IMR-90 (cell line): Measurements from ENCODE around the gene NUMA1. TPM values are rescaled to one million over a fixed set of nuclear protein-coding genes. Genes with fewer than 3 reads are reported as not detected.

Experiments used
- ATAC-seq: fragments of 200-7000 bp; cut with Tn5 transposase; 2 replicates; pipeline ENCODE4 v1.9.1; 2020; ENCODE audit warnings: low read depth, mild to moderate bottlenecking, moderate library complexity
- BruUV-seq: library from RNA; stranded (reverse); fragments of 400-500 nt; replicated peaks from 2 replicates; lab custom pipeline; 2021; lab: Mats Ljungman, UMichigan
- CTCF ChIA-PET: fragments of 300-600 bp; formaldehyde crosslinking; extraction: SDS; loops from one replicate; lab custom pipeline; 2021; ENCODE audit warnings: antibody characterized with exemption; lab: Yijun Ruan, JAX
- POLR2A ChIA-PET: fragments of 300-600 bp; sonication (Branson Sonifier 250); formaldehyde crosslinking; loops from one replicate; lab custom pipeline; 2022; ENCODE audit warnings: antibody characterized with exemption; ENCODE audit not compliant: unreplicated experiment; lab: Charles Lee
- DNase-seq: peaks from one replicate; pipeline ENCODE4 v3.0.0; 2013
- H2AFZ ChIP-seq: replicated peaks from 2 replicates; pipeline ENCODE3; 2013; ENCODE audit warnings: low read length, mild to moderate bottlenecking; ENCODE audit not compliant: poor library complexity
- H2AK5ac ChIP-seq: 2 replicates; pipeline ENCODE4 v1.6.1; 2013; ENCODE audit warnings: low read depth, low read length, inconsistent platforms
- H2AK9ac ChIP-seq: replicated peaks from 2 replicates; pipeline ENCODE3; 2013; ENCODE audit warnings: mild to moderate bottlenecking, low read depth, low read length, moderate library complexity; ENCODE audit not compliant: poor library complexity
- H2BK120ac ChIP-seq: 2 replicates; pipeline ENCODE4 v1.6.1; 2013; ENCODE audit warnings: low read depth, low read length, inconsistent platforms
- H2BK15ac ChIP-seq: 3 replicates; pipeline ENCODE4 v1.6.1; 2013; ENCODE audit warnings: low read depth, low read length, inconsistent platforms
- H2BK20ac ChIP-seq: 2 replicates; pipeline ENCODE4 v1.6.1; 2013; ENCODE audit warnings: low read depth, mild to moderate bottlenecking, inconsistent platforms, low read length, moderate library complexity
- H2BK5ac ChIP-seq: 2 replicates; pipeline ENCODE4 v1.6.1; 2013; ENCODE audit warnings: mild to moderate bottlenecking, low read depth, low read length, inconsistent platforms; ENCODE audit not compliant: poor library complexity, severe bottlenecking
- H3K14ac ChIP-seq: replicated peaks from 2 replicates; pipeline ENCODE4 v1.6.1; 2013; ENCODE audit warnings: low read depth, low read length, inconsistent platforms
- H3K18ac ChIP-seq: 2 replicates; pipeline ENCODE4 v1.6.1; 2013; ENCODE audit warnings: low read depth, low read length, control low read depth
- H3K23ac ChIP-seq: 2 replicates; pipeline ENCODE4 v1.6.1; 2013; ENCODE audit warnings: low read depth, low read length, inconsistent platforms
- H3K27ac ChIP-seq: 2 replicates; pipeline ENCODE4 v1.5.1; 2013; ENCODE audit warnings: mild to moderate bottlenecking, control low read depth, low read length; ENCODE audit not compliant: insufficient read depth
- H3K27me3 ChIP-seq: 2 replicates; pipeline ENCODE4 v1.6.1; 2013; ENCODE audit warnings: low read length; ENCODE audit not compliant: control insufficient read depth, insufficient read depth
- H3K36me3 ChIP-seq: 2 replicates; pipeline ENCODE4 v1.6.1; 2013; ENCODE audit warnings: low read length, mixed read lengths; ENCODE audit not compliant: control insufficient read depth, insufficient read depth
- H3K4ac ChIP-seq: 2 replicates; pipeline ENCODE4 v1.6.1; 2013; ENCODE audit warnings: low read depth, low read length, inconsistent platforms
- H3K4me1 ChIP-seq: 2 replicates; pipeline ENCODE4 v1.6.1; 2013; ENCODE audit warnings: low read length, mixed read lengths; ENCODE audit not compliant: control insufficient read depth, insufficient read depth
- H3K4me2 ChIP-seq: 2 replicates; pipeline ENCODE4 v1.6.1; 2013; ENCODE audit warnings: low read depth, mild to moderate bottlenecking, control low read depth, low read length, moderate library complexity
- H3K4me3 ChIP-seq: 2 replicates; pipeline ENCODE4 v1.5.1; 2013; ENCODE audit warnings: low read depth, mild to moderate bottlenecking, control low read depth, low read length, moderate library complexity; ENCODE audit not compliant: insufficient read depth
- H3K56ac ChIP-seq: 2 replicates; pipeline ENCODE4 v1.6.1; 2013; ENCODE audit warnings: low read length, inconsistent platforms; ENCODE audit not compliant: insufficient read depth; ENCODE audit errors: extremely low read depth
- H3K79me1 ChIP-seq, 2 experiments: 2 replicates each; pipeline ENCODE4 v1.6.1; 2013; ENCODE audit warnings: low read length in 2 of 2, inconsistent platforms in 1 of 2, low read depth in 1 of 2
- H3K9ac ChIP-seq: 2 replicates; pipeline ENCODE4 v1.6.1; 2013; ENCODE audit warnings: low read depth, low read length, control low read depth
- H3K9me1 ChIP-seq: 2 replicates; pipeline ENCODE4 v1.6.1; 2013; ENCODE audit warnings: low read length, inconsistent platforms; ENCODE audit not compliant: insufficient read depth
- H3K9me3 ChIP-seq: 2 replicates; pipeline ENCODE4 v1.6.1; 2013; ENCODE audit warnings: low read length; ENCODE audit not compliant: control insufficient read depth, insufficient read depth
- H4K20me1 ChIP-seq: 2 replicates; pipeline ENCODE4 v1.6.1; 2013; ENCODE audit warnings: low read length, inconsistent platforms; ENCODE audit not compliant: insufficient read depth
- H4K5ac ChIP-seq: 2 replicates; pipeline ENCODE4 v1.6.1; 2013; ENCODE audit warnings: mild to moderate bottlenecking, low read depth, low read length, control low read depth
- H4K8ac ChIP-seq, 2 experiments: 2 replicates each; pipeline ENCODE4 v1.6.1; 2013; ENCODE audit warnings: low read depth in 2 of 2, low read length in 2 of 2, control low read depth in 1 of 2, inconsistent platforms in 1 of 2
- H4K91ac ChIP-seq: 2 replicates; pipeline ENCODE4 v1.6.1; 2013; ENCODE audit warnings: low read depth, low read length, inconsistent platforms; ENCODE audit not compliant: insufficient read depth
- BHLHE40 ChIP-seq: fragments of 150-350 bp; IDR thresholded peaks from 2 replicates; pipeline ENCODE4 v1.6.1; 2016; ENCODE audit warnings: mild to moderate bottlenecking, low read depth, low read length
- CEBPB ChIP-seq: IDR thresholded peaks from 2 replicates; pipeline ENCODE4 v1.6.1; 2012; ENCODE audit warnings: low read depth, low read length, improper control_type of control experiment
- CHD1 ChIP-seq: IDR thresholded peaks from 2 replicates; pipeline ENCODE4 v1.6.1; 2012; ENCODE audit warnings: low read depth, low read length, improper control_type of control experiment
- FOS ChIP-seq: fragments of 150-350 bp; IDR thresholded peaks from 2 replicates; pipeline ENCODE4 v1.6.1; 2016; ENCODE audit warnings: low read depth, low read length
- MAZ ChIP-seq: IDR thresholded peaks from 2 replicates; pipeline ENCODE4 v1.6.1; 2012; ENCODE audit warnings: low read depth, mild to moderate bottlenecking, low read length, improper control_type of control experiment, moderate library complexity, borderline replicate concordance
- MXI1 ChIP-seq: IDR thresholded peaks from 2 replicates; pipeline ENCODE4 v1.6.1; 2012; ENCODE audit warnings: low read depth, mild to moderate bottlenecking, low read length, moderate library complexity, borderline replicate concordance
- NFE2L2 ChIP-seq: fragments of 150-350 bp; IDR thresholded peaks from 2 replicates; pipeline ENCODE4 v1.6.1; 2016; ENCODE audit warnings: low read depth, mild to moderate bottlenecking, low read length
- POLR2A ChIP-seq: IDR thresholded peaks from 2 replicates; pipeline ENCODE4 v1.6.1; 2012; ENCODE audit warnings: mild to moderate bottlenecking, low read depth, low read length
- RCOR1 ChIP-seq: IDR thresholded peaks from 2 replicates; pipeline ENCODE4 v1.6.1; 2012; ENCODE audit warnings: mild to moderate bottlenecking, low read length, improper control_type of control experiment; ENCODE audit not compliant: insufficient replicate concordance
- RFX5 ChIP-seq: IDR thresholded peaks from 2 replicates; pipeline ENCODE4 v1.8.0; 2012; ENCODE audit warnings: low read depth, mild to moderate bottlenecking, low read length, moderate library complexity
- SMC3 ChIP-seq: fragments of 150-350 bp; IDR thresholded peaks from 2 replicates; pipeline ENCODE4 v1.6.1; 2016; ENCODE audit warnings: low read depth, mild to moderate bottlenecking, antibody characterized with exemption, low read length, moderate library complexity
- WGBS, 2 experiments: methylation state at CpG; one replicate each; pipeline versions ENCODE4 v1.1.5 to v1.1.7; 2013; ENCODE audit warnings: missing lambda C conversion rate in 2 of 2; ENCODE audit not compliant: insufficient read length in 1 of 2; ENCODE audit errors: extremely low coverage in 2 of 2; 5-methylcytosine and 5-hydroxymethylcytosine counted together
- dilution Hi-C: fragments of 300-500 bp; cut with HindIII; formaldehyde crosslinking; loops from one replicate; pipeline ENCODE4 v1.14.3; 2018; ENCODE audit warnings: low sequenced_read_pairs; ENCODE audit not compliant: unreplicated experiment
- in situ Hi-C: fragments of 300-500 bp; cut with MboI; formaldehyde crosslinking; loops from 3 replicates; pipeline ENCODE4 v1.14.3; 2019; ENCODE audit warnings: low sequenced_read_pairs, inconsistent platforms, mixed read lengths
- intact Hi-C: fragments of 100-400 bp; cut with micrococcal nuclease; formaldehyde crosslinking; loops from 2 replicates; pipeline ENCODE4 v1.10.0; 2022
- polyA plus RNA-seq, 3 experiments: library from polyadenylated mRNA; depleted of rRNA; stranded (reverse); fragments of >200 nt; gene quantifications; 2 replicates each; pipeline ENCODE4 v1.2.3, GENCODE V29; 2012; ENCODE audit warnings: low replicate concordance in 1 of 3
- total RNA-seq: library from RNA; depleted of rRNA; stranded (reverse); fragments of >200 nt; gene quantifications from 2 replicates; pipeline ENCODE4 v1.2.3, GENCODE V29; 2012
- TF ChIP-seq, protein P1 (sequence below): fragments of 150-350 bp; IDR thresholded peaks from 2 replicates; pipeline ENCODE4 v1.6.1; 2017; ENCODE audit warnings: mild to moderate bottlenecking, antibody characterized with exemption, low read length, low read depth
- TF ChIP-seq, protein P2 (sequence below): fragments of 150-350 bp; IDR thresholded peaks from 2 replicates; pipeline ENCODE4 v1.6.1; 2016; ENCODE audit warnings: low read depth, mild to moderate bottlenecking, low read length, moderate library complexity, borderline replicate concordance

Gene NUMA1
- total and polyA plus RNA-seq, 2 of the 4 experiments (the other 2 are of a cell fraction), result 61.7 to 97.0 TPM

DNA sequence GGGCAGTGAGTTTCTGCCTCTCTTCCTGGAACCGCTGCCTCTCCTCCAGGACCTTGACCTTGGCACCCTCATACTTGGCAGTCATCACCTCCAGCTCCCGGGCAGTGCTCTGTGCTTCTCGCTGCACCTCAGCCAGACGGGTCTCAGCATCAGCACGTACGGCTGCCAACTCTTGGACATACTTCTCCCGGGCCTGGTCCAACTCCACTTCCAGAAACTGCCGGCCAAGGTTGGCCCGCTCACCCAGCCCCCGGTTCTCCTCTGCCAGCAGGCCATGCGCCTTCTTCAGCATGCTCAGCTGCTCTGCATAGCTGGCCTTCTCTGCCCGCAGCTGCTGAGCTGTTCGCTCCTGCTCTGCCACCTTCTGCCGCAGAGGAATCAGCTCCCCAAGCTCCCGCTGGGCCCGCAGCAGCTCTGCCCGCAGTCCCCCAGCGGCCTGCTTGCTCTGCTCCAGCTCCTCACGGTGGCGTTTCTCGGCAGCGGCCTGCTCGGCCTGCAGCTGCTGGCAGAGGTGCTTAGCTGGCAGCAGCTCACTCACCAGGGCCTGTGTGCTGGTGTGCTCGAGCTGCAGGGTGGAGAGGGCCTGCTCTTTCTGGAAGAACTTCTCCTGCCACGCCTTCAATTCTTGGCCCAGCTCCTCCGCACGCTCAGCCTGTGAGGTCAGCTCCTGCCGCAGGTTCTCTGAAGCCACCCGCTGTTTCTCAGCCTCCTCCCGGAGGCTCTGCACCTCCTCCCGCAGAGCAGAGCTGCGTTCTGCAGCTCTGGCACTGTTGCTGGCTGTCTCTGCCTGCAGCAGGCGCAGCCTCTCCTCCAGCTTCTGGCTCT lies 67.2 kb downstream of the NUMA1 start (continued):
- TF ChIP-seq, protein P1, sequence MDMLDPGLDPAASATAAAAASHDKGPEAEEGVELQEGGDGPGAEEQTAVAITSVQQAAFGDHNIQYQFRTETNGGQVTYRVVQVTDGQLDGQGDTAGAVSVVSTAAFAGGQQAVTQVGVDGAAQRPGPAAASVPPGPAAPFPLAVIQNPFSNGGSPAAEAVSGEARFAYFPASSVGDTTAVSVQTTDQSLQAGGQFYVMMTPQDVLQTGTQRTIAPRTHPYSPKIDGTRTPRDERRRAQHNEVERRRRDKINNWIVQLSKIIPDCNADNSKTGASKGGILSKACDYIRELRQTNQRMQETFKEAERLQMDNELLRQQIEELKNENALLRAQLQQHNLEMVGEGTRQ, result no peak

DNA sequence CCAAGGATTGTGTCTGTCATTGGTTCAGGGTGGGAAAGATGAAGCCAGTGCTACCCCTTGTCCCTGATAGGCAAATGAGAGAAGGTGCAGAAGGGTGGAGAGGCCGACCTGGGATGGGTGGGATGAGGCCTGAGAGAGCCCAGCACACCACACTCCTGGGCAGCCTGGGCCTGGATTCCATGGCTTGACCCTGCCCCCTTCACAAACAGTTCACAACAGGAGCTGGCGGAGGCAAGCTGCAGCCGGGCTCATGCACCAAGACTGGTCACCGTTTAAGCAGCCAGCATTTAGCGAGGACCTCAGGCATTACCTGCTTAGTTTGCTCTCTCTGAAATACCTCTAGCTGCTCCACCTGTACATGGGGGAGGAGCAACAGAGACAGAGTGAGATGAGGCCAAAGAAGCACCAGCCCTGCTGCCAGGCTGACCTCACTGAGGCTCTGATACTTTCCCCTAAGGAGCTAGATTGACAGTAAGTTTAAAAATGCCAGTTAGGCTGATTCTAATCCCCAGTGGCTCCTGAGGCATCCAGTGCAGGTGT lies 68.2 kb downstream of the NUMA1 start:
- POLR2A ChIA-PET, result no interaction called here
- H3K9ac ChIP-seq, result no peak overlapping the region
- H3K14ac ChIP-seq, result no peak overlapping the region
- CTCF ChIA-PET, result no interaction called here
- no peaks in the 10 kb centered on the region for H3K27me3 ChIP-seq
- no peak overlapping the region for H3K23ac ChIP-seq
- H2BK120ac ChIP-seq, result no peak overlapping the region
- no peak overlapping the region for H3K18ac ChIP-seq
- DNase-seq, result no peak
- H4K20me1 ChIP-seq, result peaks cover 42% of the 10 kb centered on the region
- H4K5ac ChIP-seq, result no peak overlapping the region
- dilution Hi-C loops, result no loop called here
- in situ Hi-C loops, result no loop called here
- no peak overlapping the region for H2AK9ac ChIP-seq
- 0 out of 2 replicates have a peak, but pooled peaks cover 5% of the 10 kb centered on the region for H3K9me1 ChIP-seq
- no peak overlapping the region for H4K8ac ChIP-seq
- H3K4ac ChIP-seq, result no peak overlapping the region
- H3K36me3 ChIP-seq, result peaks cover 96% of the 10 kb centered on the region
- H3K56ac ChIP-seq, result no peak overlapping the region
- no peak overlapping the region for H2BK15ac ChIP-seq
- no peaks in the 10 kb centered on the region for H3K4me1 ChIP-seq
- ATAC-seq, result no peak
- peaks cover 24 to 56% of the 10 kb centered on the region in 2 experiments for H3K79me1 ChIP-seq
- BruUV-seq, result no TSS peak
- no peaks in the 10 kb centered on the region for H3K9me3 ChIP-seq
- no peak overlapping the region for H2AFZ ChIP-seq
- intact Hi-C loops, result no loop called here
- no peak overlapping the region for H3K4me2 ChIP-seq
- H4K91ac ChIP-seq, result no peak overlapping the region
- H3K27ac ChIP-seq, result no peak overlapping the region
- no peak overlapping the region for H2AK5ac ChIP-seq
- WGBS, 2 experiments, result no CpG with 5 or more reads among the region's 5 CpGs
- no peak overlapping the region for H2BK5ac ChIP-seq
- no peak overlapping the region for H2BK20ac ChIP-seq
- H3K4me3 ChIP-seq, result no peak overlapping the region
- TF ChIP-seq BHLHE40 (no peak), RCOR1 (no peak), CHD1 (no peak), FOS (no peak), SMC3 (no peak), MXI1 (no peak), NFE2L2 (no peak), POLR2A (no peak), CEBPB (no peak), MAZ (no peak), RFX5 (no peak)
- TF ChIP-seq, protein P2, sequence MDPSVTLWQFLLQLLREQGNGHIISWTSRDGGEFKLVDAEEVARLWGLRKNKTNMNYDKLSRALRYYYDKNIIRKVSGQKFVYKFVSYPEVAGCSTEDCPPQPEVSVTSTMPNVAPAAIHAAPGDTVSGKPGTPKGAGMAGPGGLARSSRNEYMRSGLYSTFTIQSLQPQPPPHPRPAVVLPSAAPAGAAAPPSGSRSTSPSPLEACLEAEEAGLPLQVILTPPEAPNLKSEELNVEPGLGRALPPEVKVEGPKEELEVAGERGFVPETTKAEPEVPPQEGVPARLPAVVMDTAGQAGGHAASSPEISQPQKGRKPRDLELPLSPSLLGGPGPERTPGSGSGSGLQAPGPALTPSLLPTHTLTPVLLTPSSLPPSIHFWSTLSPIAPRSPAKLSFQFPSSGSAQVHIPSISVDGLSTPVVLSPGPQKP, result no peak
